A549 treated with CpdA at 1 μM for 4 hours (cell line): ENCODE measurements around the gene OR5AP2. TPM values are rescaled to one million over a fixed set of nuclear protein-coding genes. Genes with fewer than 3 reads are reported as not detected.

Source experiments
- total RNA-seq: library from RNA; stranded (reverse); fragments of 200-300 nt; extraction: Qiagen RNA extraction; gene quantifications from 5 replicates; pipeline ENCODE4 v1.2.3, GENCODE V29; 2022; ENCODE audit warnings: low read depth

The OR5AP2 gene
- total RNA-seq = not detected in 5 replicates

GRCh38 chr11:56642339-56642738 is at the start of gene OR5AP2:
OR5AP2 (minus strand) TSS chr11:56642439; CDS start chr11:56642439, 0 bp downstream.

DNA sequence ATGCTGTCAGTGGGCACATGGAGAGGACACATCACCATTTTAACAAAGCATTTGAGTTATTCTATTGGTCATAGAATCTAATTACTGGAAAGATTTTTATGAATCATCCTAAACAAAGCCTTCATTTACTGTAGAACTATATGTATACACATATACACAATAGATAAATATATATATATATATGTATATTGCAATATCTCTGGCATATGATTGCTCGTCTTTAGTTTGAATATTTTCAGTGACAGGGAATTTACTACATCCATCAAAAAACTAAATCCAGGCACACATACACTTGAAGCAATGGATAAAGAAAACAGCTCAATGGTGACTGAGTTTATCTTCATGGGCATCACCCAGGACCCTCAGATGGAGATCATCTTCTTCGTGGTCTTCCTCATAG is 21.1 kb upstream of the OR5AP2 start, which contains the start of gene OR5AR1:
TSS of gene OR5AR1 (plus strand) at position 301 of the 400 bp plus-strand sequence. CDS start at position 301, 0 bp downstream.

Other genes starting within 250 kb of the OR5AP2 start
- gene OR5AL1, start 229.7 kb downstream of the OR5AP2 start, total RNA-seq = not detected in 5 replicates
- not detected in 5 replicates for gene OR5M3, start 169.1 kb downstream of the OR5AP2 start, total RNA-seq
- not detected in 5 replicates for gene OR5M8, start 151.1 kb downstream of the OR5AP2 start, total RNA-seq
- not detected in 5 replicates for gene OR5M11, start 99.2 kb downstream of the OR5AP2 start, total RNA-seq
- not detected in 5 replicates for gene OR5M10, start 64.7 kb downstream of the OR5AP2 start, total RNA-seq
- not detected in 5 replicates for gene OR5M1, start 27.6 kb downstream of the OR5AP2 start, total RNA-seq
- not detected in 5 replicates for gene OR5AR1, start 21.2 kb upstream of the OR5AP2 start, total RNA-seq
- gene OR9G1, start 56.7 kb upstream of the OR5AP2 start, total RNA-seq = not detected in 5 replicates
- gene OR9G4, start 106.3 kb upstream of the OR5AP2 start, total RNA-seq = not detected in 5 replicates